ENCODE results near the gene SP6.

DNA sequence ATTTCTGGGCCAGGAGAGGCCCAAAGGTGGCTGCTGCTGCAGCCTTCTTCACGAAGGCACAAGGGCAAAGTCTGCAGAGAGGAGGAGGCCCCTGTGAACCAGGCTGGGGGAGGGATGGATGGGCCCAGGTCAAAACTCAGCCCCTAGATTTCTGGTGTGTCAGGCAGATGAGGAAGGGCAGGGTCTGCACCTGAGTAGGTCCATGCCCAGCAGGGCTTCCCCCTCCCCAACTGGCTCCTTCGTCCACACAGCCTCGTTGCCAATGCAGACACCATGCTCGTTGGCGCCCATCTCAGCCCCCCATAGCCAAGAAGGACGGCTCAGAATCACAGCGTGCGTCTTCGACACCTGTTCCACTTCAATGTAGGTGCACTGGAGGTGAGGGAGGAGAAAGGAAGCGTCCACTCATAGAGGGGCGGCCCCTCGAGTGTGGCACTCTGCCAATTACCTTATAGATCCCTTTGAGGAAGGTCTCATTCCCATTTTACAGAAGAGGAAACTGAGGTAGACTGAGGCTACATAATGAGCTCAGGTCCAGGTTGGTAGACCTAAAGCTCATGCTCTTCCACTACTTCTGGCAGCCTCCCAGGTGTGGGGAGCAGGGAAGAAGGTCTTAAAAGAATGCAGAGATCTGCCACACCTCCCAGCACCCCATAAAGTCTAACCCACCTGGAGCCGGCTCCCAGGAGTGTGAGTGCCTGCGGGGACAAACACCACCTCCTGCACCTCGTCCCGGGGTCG, 10.8 kb downstream of the SP6 start:
- TF ChIP-seq CEBPB (IDR thresholded peaks at IDR 0.05) (no peak), TAF1 (IDR thresholded peaks at IDR 0.05; ENCODE audit: low read depth) (no peak), EP300 (IDR thresholded peaks at IDR 0.05; ENCODE audit: borderline replicate concordance) (no peak), TCF12 (IDR thresholded peaks at IDR 0.05; ENCODE audit: low read depth) (no peak), ZBTB7A (IDR thresholded peaks at IDR 0.05; ENCODE audit: low read depth) (no peak), EGR1 (IDR thresholded peaks at IDR 0.05) (no peak), FOXM1 (IDR thresholded peaks at IDR 0.05; ENCODE audit: borderline replicate concordance, low read depth) (no peak)
- TF ChIP-seq, protein P1, sequence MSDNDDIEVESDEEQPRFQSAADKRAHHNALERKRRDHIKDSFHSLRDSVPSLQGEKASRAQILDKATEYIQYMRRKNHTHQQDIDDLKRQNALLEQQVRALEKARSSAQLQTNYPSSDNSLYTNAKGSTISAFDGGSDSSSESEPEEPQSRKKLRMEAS (IDR thresholded peaks at IDR 0.05) = no peak
- TF ChIP-seq, protein P2, sequence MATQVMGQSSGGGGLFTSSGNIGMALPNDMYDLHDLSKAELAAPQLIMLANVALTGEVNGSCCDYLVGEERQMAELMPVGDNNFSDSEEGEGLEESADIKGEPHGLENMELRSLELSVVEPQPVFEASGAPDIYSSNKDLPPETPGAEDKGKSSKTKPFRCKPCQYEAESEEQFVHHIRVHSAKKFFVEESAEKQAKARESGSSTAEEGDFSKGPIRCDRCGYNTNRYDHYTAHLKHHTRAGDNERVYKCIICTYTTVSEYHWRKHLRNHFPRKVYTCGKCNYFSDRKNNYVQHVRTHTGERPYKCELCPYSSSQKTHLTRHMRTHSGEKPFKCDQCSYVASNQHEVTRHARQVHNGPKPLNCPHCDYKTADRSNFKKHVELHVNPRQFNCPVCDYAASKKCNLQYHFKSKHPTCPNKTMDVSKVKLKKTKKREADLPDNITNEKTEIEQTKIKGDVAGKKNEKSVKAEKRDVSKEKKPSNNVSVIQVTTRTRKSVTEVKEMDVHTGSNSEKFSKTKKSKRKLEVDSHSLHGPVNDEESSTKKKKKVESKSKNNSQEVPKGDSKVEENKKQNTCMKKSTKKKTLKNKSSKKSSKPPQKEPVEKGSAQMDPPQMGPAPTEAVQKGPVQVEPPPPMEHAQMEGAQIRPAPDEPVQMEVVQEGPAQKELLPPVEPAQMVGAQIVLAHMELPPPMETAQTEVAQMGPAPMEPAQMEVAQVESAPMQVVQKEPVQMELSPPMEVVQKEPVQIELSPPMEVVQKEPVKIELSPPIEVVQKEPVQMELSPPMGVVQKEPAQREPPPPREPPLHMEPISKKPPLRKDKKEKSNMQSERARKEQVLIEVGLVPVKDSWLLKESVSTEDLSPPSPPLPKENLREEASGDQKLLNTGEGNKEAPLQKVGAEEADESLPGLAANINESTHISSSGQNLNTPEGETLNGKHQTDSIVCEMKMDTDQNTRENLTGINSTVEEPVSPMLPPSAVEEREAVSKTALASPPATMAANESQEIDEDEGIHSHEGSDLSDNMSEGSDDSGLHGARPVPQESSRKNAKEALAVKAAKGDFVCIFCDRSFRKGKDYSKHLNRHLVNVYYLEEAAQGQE (IDR thresholded peaks at IDR 0.05; ENCODE audit: low read depth) = no peak
